Left renal cortex interstitium (tissue), 4 donors: ENCODE measurements around the gene XRCC1. TPM values are rescaled to one million over a fixed set of nuclear protein-coding genes. Genes with fewer than 3 reads are reported as not detected.
"Not testable (repeated sequence)": the region's sequence is repeated elsewhere in the genome, so short reads cannot be mapped to it uniquely, and the experiment has no call there.

Experiments used
- DNase-seq, 4 donors: peaks; one replicate each; pipeline ENCODE4 v3.0.0-alpha.2; 2013; ENCODE audit warnings: low read depth in 4 of 4, low spot score in 2 of 4, missing footprints in 1 of 4
- polyA plus RNA-seq, 4 donors: library from polyadenylated mRNA; unstranded; fragments of 120-200 nt; gene quantifications; one replicate each; pipeline ENCODE4 v1.2.1, GENCODE V29; 2013; ENCODE audit not compliant: insufficient read length in 4 of 4

The XRCC1 gene
- polyA plus RNA-seq, 4 donors = 61.7 to 75.0 (median 62.2) TPM

DNA sequence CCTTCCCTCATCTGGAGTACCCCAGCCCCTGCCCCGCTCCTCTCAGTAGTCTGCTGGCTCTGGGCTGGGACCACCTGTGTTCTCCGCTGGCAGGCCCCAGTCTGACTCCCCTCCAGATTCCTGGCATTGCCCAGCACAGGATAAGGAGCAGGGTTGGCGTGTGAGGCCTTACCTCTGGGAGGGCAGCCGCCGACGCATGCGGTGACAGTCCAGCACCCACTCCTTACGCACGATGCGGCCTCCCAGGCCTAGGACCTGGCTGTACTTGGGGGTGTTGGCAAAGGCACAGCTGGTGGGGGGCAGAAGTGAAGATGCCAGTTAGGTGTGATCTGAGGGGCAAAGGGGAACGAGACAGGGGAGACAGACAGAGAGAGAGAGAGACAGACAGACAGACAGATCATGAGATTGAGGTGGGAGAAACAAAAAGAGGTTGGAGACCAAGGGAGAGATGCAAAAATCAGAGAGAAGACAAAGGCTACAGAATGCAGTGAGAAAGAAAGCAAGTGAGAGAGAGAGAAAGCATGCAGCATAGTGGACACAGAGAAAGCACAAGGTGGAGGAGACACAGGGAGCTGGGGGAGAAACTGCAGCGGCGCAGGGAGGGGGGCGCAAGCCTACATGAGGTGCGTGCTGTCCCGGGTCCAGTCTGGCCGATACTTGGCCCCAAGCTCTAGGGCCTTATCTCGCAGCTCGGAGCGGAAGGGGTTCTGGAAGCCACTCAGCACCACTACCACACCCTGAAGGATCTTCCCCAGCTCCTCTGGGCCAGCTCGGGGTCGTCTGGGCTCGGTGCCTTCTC is 23.7 kb downstream of the XRCC1 start:
- no peak for DNase-seq

DNA sequence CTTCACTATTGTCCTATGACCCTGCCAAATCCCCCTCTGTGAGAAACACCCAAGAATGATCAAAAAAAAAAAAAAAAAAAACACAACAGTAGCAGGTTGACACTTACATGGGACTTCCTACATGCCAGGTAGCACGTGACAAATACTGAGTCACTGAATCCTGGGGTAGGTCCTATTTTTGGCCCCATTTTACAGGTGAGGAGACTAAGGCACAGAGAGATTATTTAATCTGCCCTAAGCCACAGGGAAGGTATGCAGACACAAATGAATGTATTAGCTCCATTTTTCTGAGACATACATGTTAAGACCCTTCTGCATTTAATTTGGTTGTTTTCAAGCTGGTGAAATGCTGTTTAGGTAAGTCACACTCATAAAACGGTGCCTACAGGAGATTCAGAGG is 26.6 kb downstream of the XRCC1 start:
- DNase-seq = no peak

DNA sequence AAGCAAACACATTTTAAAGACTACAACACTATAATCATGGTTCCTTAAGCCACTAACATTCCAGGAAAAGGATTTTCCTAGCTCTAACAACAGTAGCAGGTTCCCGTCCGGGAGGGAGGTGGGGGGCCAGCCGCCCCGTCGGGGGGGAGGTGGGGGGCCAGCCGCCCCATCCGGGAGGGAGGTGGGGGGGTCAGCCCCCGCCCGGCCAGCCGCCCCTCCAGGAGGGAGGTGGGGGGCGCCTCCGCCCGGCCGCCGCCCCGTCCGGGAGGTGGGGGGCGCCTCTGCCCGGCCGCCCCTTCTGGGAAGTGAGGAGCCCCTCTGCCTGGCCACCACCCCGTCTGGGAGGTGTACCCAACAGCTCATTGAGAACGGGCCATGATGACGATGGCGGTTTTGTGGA is 27.4 kb downstream of the XRCC1 start:
- DNase-seq = not testable (repeated sequence)

DNA sequence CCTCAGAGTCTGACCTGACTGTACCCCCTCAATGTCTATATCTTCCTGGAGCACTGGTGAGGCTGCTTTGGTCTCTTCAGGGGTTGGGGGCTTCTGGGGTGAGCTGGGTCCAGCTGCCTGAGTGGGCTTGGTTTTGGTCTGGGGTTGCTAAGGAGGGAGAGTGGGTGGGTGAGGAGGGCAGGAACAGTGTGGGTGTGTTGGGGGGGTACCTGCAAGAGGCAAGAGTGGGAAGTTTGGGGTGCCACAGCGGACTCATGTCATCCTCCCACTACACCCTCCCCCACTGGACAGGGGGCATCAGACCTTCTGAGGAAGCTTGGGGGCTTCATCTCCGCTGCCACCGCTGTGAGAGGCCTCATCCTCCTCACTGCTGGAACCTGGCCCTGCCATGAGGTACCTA is 28.7 kb downstream of the XRCC1 start:
- no peak for DNase-seq

DNA sequence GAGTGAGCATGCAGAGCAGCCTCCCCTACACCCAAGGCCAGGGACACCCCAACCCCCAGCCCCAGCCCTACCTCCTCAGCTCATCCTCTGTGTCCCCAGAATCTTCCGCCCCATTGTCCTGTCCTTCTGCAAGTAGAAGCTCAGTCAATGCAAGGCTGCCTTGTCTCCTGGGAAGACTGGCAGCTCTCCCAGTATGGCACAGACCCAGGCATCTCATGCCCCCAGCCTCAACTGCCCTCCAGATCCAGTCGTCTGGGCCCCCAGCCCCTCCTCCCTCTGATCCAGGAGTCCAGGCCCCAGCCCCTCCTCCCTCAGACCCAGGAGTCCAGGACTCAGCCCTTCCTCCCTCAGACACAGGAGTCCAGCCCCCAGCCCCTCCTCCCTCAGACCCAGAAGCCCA is 29.3 kb downstream of the XRCC1 start:
- no peak for DNase-seq

DNA sequence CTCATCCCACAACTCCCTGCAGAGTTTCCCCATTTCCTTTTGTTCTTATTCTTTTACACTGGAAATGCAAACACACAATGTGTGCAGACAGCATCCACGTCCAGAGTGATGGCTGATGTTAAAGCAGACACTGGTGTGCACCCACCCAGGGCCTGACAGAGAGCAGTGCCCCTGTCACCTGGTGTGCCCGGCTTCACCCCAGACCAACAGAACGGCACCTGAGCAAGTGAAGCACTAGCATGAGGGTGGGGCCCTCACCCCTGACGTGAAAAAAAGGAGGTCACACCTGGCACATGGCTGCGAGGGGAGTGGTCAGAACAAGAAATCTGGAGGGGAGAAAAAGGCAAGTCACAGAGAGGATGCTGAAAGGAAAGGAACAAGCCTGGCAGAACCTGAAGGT is 30.1 kb downstream of the XRCC1 start:
- DNase-seq = no peak

DNA sequence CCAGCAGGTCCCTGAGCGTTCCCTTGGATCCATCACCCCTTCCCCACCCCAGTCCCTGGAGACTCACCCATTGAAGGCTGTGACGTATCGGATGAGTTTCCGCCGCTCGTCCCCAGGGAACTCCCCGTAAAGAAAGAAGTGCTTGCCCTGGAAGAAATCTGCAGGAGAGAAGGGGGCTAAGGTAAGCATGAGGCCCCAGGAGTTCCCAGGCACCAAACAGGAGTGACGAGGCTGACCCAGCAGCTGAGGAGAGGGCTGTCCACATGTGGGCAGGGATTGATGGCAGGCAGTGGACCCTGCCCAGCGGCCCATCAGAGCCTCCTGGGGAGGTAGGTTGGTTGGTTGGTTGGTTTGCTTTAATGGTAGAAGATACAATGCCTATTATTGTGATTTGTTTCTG is 31.2 kb downstream of the XRCC1 start:
- DNase-seq = no peak

DNA sequence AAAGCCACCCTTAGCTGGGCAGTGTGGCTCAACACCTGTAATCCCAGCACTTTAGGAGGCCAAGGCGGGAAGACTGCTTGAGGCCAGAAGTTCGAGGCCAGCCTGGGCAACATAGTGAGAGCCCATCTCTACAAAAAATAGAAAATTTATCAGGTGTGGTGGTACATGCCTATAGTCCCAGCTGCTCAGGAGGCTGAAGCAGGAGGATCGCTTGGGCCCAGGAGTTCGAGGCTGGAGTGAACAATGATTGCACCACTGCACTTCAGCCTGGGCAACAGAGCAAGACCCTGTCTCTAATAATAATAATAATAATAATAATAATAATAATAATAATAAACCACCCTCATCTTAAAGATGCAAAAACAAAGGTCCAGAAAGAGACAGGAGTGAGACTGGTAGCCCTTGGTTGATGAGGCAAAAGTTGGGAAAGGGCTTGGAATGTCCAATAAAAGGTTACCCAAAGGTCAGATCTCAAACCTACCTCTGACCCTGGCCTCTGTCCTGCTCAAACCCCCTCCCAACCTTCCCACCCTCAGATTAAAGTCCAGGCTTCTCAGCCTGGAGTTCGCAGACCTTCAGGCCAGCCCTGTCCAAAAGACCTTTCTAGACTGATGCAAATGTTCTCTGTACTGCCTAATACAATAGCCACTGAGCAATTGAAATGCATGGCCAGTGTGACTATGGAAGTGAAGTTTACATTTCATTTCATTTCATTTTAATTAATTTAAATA is 33.2 kb downstream of the XRCC1 start:
- no peak for DNase-seq

DNA sequence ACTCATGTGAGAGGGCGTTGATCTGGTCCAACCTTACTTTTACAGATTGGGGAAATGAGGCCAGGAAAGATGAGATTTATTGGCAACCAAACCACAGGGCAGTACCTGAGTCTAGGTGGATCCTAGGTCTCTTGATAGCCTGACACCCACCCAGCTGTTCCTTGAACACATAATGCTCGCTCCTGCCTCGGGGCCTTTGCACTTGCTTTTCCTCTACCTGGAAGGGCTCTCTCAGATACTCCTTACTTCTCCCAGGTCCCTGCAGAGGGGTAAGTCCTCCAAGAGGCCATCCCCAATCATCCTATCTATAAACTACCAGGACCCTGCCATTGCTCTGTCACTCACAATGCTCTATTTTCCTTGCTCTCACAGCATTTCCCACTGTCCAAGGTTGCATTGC is 34.9 kb downstream of the XRCC1 start:
- no peak for DNase-seq

DNA sequence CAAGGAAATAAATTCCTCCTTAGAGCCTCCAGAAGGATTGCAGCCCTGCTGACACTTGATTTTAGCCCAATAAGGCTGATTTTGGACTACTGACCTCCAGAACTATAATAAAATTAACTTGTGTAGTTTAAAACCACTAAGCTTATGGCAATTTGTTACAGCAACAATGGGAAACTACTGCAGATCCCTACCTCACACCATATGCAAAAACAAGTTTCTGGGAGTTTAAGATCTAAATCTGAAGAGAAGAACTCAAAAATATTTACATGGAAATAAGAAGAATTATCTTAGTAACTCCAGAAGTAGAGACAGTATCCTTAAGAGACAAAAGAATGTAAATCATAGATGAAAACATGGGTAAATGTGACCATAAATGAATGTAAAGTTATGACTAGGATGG is 36.4 kb downstream of the XRCC1 start:
- DNase-seq = no peak

DNA sequence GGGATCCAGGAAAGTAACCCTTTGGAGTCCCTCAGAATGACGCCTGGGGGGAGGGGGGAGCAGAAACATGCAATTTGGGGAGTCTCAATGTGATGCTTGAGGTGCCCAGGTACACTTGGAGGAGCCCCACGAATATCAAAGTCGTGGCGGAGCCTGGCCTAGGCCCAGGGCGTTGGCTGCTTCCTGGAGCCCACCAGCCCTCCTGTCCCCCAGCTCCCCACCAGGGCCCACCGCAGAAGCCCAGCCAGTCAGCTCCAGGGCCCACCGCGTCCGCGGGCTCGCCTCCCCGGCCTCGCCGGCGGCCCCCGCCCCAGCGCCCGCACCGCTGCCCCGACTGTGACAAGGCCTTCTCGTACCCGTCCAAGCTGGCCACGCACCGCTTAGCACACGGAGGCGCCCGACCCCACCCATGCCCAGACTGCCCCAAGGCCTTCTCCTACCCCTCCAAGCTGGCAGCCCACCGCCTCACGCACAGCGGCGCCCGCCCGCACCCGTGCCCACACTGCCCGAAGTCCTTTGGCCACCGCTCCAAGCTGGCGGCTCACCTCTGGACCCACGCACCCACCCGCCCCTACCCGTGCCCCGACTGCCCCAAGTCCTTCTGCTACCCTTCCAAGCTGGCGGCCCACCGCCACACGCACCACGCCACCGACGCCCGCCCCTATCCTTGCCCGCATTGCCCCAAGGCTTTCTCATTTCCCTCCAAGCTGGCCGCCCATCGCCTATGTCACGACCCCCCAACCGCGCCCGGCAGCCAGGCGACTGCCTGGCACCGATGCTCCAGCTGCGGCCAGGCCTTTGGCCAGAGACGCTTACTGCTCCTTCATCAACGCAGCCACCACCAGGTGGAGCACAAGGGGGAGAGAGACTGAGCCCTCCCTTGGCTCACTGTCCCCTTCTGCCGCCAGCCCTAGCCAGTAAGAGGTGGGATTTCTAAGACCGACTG is 40.2 kb downstream of the XRCC1 start:
- peak in 1 of 4 donors; percentile 15 for DNase-seq

DNA sequence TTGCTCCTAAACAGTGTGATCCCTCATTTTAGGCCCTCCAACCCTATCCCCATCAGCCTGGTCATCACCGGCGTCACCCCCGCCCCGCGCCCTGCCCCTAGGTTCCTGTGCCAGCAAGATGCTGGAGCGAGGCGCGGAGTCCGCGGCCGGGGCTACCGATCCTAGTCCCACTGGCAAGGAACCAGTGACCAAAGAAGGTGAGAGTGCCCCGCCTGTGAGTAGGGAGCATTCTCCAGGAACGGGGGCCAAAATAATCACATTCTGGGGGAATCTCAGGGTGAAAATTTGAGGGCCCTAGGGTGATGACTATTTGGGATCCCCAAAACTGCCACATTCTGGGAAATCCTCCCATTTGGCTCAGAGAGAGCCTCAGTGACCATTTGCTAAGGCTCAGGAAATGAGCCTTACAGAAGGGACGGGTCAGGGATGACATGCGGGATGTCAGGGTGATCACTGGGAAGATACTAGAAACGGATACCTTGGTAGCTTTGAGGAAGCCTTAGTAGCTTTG is 41.0 kb downstream of the XRCC1 start:
- DNase-seq = no peak

DNA sequence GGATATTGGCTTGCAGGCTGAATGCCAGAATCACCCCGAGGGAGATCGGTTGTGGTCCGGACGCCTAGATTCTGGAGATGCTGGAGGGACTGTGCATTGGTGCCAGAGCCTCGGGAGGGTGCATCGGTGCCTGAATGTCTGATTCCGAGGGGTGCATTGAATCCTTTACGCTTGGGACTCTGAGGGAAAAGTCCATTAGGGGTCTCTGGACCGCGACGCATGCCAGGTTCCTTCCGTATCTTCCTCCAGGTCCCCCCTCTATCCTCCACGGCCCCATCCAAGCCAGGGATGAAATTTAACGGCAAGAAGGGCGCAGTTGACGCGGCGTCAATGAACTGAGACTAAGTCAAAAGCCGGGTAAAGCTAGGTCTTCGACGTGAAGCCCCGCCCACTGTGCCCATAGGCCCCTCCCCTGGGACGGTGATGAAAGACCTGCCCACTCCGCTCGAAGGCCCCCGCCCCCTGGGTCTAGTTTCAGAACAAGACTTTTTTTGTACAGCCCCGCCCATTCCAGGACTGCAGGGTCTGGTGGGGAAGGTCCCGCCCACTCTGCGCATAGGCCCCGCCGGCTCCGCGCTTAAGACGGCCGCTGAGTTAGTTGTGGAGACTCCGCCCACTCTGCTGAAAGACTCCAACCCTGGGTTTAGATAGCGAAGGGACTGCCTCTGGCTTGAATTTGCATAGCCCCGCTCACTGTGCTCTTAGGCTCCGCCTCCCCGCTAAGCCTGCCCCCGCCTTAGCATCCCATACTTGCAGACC is 41.6 kb downstream of the XRCC1 start:
- DNase-seq = peak; percentile 90 to 99 (median 96)

DNA sequence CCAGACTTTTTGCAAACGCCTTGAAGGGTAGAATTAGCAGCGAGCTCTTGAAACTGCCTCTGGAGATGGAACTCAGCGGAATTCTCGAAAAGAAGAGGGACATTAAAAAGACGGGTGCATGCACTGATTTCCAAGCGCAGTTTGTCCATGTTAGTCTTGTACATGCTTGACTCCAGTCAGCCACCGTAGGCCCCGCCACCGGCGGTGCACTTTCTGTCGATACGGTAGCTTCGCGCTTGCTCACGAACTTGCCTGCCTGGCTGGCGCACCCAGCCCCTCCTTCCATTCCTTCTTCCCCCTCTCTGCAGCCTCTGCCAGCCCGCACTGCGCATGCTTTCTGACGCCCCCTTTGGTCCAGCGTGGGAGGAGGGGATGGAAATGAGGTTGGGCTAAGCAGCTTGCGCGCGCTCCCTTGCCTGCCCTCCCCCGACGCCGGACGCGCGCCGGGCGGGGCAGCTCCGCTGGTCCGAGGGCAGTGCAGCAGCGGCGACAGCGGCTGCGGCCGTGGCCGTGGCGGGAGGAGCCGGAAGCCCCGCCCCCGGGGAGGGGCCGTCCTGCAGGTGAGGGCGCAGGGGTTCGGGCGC is 42.3 kb downstream of the XRCC1 start, which contains the start of gene ZNF575:
Gene ZNF575, plus strand, starts transcription at position 227 of the 584 bp plus-strand sequence. CDS start 1,235 bp downstream, outside the sequence.
- DNase-seq = peak; percentile 84 to 96 (median 90)

DNA sequence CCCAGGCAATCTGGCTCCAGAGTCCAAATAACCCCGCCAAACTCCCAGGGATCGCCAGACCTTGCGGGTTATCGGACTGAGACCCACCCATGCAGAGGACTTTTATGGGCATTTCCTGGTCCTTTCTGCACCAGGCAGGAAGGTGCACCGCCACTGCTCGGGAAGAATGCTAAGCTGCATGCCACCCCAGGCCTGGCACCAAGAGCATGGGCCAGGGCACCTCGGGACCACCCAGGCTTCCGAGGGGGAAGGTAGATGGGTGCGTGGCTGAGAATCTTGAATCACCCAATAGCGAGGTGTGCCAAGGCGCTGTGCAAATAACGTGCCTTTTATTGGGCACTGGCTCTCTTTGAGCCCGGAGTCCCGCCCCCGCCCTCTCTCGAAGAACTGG is 42.8 kb downstream of the XRCC1 start:
- DNase-seq = no peak

DNA sequence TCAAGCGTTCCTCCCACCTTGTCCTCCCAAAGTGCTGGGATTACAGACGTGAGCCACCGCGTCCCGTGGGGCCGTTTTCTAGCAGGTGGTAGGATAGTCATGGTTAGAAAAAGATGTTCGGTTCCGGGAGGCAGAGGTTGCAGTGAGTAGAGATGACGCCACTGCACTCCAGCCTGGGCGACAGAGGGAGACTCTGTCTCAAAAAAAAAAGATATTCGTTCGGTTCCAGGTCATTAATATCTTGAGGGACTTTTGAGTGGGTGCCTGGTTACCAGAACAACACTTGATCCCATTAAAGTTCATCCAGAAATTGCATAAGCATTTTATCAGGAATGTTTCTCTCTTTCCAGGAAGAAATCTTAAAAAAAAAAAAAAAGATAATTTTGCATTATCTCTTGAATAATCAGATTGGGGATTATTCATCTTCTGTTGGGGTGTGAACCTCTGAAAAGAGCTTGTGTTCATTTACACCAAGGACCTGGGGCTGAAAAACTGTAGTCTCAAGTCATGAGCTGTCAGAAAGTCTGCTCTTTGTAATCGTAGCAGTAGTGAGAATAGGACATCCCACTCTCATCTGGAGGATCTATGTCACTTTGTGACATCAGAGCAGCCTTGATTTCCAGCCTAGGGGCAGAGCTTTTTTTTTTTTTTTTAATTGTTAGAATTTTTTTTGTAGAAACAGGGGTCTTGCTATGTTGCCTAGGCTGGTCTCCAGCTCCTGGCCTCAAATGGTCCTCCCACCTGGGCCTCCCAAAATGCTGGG is 47.3 kb downstream of the XRCC1 start:
- DNase-seq = peak in 1 of 4 donors; percentile 25

DNA sequence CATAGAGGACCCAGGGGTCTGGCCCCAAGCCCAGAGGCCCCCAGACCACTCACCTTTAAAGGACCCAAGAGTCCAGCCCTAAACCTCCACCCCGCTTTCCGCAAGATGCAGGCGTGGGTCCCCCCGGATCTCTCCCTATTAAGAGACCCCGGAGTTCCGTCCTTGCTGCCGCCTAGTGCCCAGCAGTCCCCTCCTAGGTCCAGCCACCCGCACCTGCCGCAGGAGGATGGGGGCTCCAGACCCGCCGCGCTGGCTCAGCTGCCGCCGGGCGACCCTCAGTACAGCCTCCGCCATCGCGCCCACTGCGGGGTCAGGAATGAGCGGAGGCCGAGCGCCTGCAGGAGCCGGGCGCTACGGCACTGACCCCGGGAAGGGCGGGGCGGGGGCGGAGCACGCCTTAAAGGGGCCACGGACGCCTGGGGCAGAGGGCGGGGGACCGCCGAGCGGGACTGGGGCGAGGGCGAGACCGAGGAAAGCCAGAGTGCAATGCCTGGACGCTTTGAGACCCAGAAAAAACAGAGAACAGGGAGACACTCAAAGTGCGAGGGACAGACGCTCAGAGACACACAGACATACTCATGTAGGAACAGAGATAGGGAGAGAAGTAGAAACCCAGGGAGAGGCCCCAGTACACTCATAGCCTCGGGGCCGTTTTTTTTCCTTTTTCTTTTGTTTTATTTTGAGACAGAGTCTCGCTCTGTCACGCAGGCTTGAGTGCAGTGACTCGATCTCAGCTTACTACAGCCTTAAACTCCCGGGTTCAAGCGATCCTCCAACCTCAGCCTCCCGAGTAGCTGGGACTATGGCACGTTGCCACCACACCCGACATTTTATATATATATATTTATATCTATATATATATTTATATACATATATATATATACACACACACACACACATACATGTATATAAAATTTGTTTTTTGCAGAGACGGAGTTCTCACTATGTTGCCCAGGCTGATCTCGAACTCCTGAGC is 48.2 kb downstream of the XRCC1 start, which contains the start of gene ETHE1:
Gene ETHE1, minus strand, starts transcription at position 318 of the 976 bp plus-strand sequence. Its CDS starts 24 bp downstream, at position 294.
- no peak for DNase-seq
